Activated naive CD4-positive, alpha-beta T cell treated with anti-CD3 and anti-CD28 coated beads for 36 hours (primary cell): ENCODE measurements around the gene PLCB4. TPM values are rescaled to one million over a fixed set of nuclear protein-coding genes. Genes with fewer than 3 reads are reported as not detected.

Experiments
- CTCF ChIA-PET: fragments of 350-600 bp; sonication (Branson Sonifier 250); formaldehyde crosslinking; loops from one replicate; lab custom pipeline; 2021; ENCODE audit warnings: antibody characterized with exemption; lab: Charles Lee
- DNase-seq: peaks from one replicate; pipeline ENCODE4 v3.0.0-alpha.2; 2020
- H3K27ac Mint-ChIP-seq: one replicate; pipeline ENCODE4 v1.8.0; 2021; ENCODE audit warnings: mild to moderate bottlenecking, mixed read lengths
- H3K27me3 Mint-ChIP-seq: one replicate; pipeline ENCODE4 v1.8.0; 2021; ENCODE audit warnings: low read depth, mixed read lengths
- H3K36me3 Mint-ChIP-seq: one replicate; pipeline ENCODE4 v1.8.0; 2021; ENCODE audit warnings: low read depth, mixed read lengths
- H3K4me1 Mint-ChIP-seq: one replicate; pipeline ENCODE4 v1.8.0; 2021; ENCODE audit warnings: low read depth, mixed read lengths
- H3K4me3 Mint-ChIP-seq: one replicate; pipeline ENCODE4 v1.8.0; 2021; ENCODE audit warnings: mild to moderate bottlenecking, moderate library complexity, mixed read lengths
- H3K9me3 Mint-ChIP-seq: one replicate; pipeline ENCODE4 v1.8.0; 2021; ENCODE audit warnings: mixed read lengths
- intact Hi-C: fragments of 100-400 bp; cut with micrococcal nuclease; formaldehyde crosslinking; loops from one replicate; pipeline ENCODE4 v1.15.1; 2023
- total RNA-seq, 2 experiments: library from RNA; stranded (reverse); gene quantifications; one replicate each; pipeline ENCODE4 v1.2.3, GENCODE V29; 2021

The PLCB4 gene
- total RNA-seq, 2 experiments from 2014 or later: not detected

- CTCF ChIA-PET: interaction anchor here (1.4 kb wide), 1 partner anchor 463 kb away, joined by 3 read pairs; no protein-coding TSS in a partner anchor
- Mint-ChIP-seq H3K36me3 (no peaks in the 10 kb centered on the region), H3K27me3 (peaks cover 65% of the 10 kb centered on the region), H3K27ac (no peak overlapping the region), H3K4me3 (no peak overlapping the region), H3K9me3 (no peaks in the 10 kb centered on the region), H3K4me1 (no peaks in the 10 kb centered on the region)
- intact Hi-C loops: no loop called here
- no peak for DNase-seq
These were observed 446.3 kb downstream of the PLCB4 start for GRCh38 chr20:9515214-9515585.

GRCh38 chr20:9515741-9516233, 446.9 kb downstream of the PLCB4 start:
- Mint-ChIP-seq H3K9me3 (no peaks in the 10 kb centered on the region), H3K27ac (no peak overlapping the region), H3K36me3 (no peaks in the 10 kb centered on the region), H3K4me1 (no peaks in the 10 kb centered on the region), H3K4me3 (no peak overlapping the region), H3K27me3 (peaks cover 68% of the 10 kb centered on the region)
- intact Hi-C loops: no loop called here
- CTCF ChIA-PET: no interaction called here
- no peak for DNase-seq

- H3K4me1 Mint-ChIP-seq: no peaks in the 10 kb centered on the region
- CTCF ChIA-PET: no interaction called here
- intact Hi-C loops: no loop called here
- no peak overlapping the region for H3K27ac Mint-ChIP-seq
- DNase-seq: no peak
- no peaks in the 10 kb centered on the region for H3K9me3 Mint-ChIP-seq
- peaks cover 67% of the 10 kb centered on the region for H3K27me3 Mint-ChIP-seq
- no peak overlapping the region for H3K4me3 Mint-ChIP-seq
- no peaks in the 10 kb centered on the region for H3K36me3 Mint-ChIP-seq
These were observed 447.5 kb downstream of the PLCB4 start for GRCh38 chr20:9516234-9516871.

GRCh38 chr20:9517297-9518162, 448.6 kb downstream of the PLCB4 start:
- Mint-ChIP-seq H3K4me1 (no peaks in the 10 kb centered on the region), H3K27me3 (peaks cover 65% of the 10 kb centered on the region), H3K36me3 (no peaks in the 10 kb centered on the region), H3K9me3 (no peaks in the 10 kb centered on the region), H3K27ac (no peak overlapping the region), H3K4me3 (no peak overlapping the region)
- CTCF ChIA-PET: no interaction called here
- DNase-seq: no peak
- intact Hi-C loops: no loop called here

GRCh38 chr20:9518576-9519175, 449.8 kb downstream of the PLCB4 start:
- CTCF ChIA-PET: no interaction called here
- no peaks in the 10 kb centered on the region for H3K9me3 Mint-ChIP-seq
- H3K4me3 Mint-ChIP-seq: no peak overlapping the region
- H3K36me3 Mint-ChIP-seq: no peaks in the 10 kb centered on the region
- peaks cover 59% of the 10 kb centered on the region for H3K27me3 Mint-ChIP-seq
- no peak overlapping the region for H3K27ac Mint-ChIP-seq
- no peak for DNase-seq
- intact Hi-C loops: no loop called here
- H3K4me1 Mint-ChIP-seq: no peaks in the 10 kb centered on the region

- H3K27ac Mint-ChIP-seq: no peak overlapping the region
These were observed 451.2 kb downstream of the PLCB4 start for GRCh38 chr20:9520086-9520485.

GRCh38 chr20:9523636-9524035, 454.7 kb downstream of the PLCB4 start:
- H3K27ac Mint-ChIP-seq: no peak overlapping the region
- H3K27me3 Mint-ChIP-seq: peaks cover 15% of the 10 kb centered on the region
- CTCF ChIA-PET: interaction anchor here (0.7 kb wide), 1 partner anchor 46 kb away, joined by 3 read pairs; no protein-coding TSS in a partner anchor
- H3K4me3 Mint-ChIP-seq: no peak overlapping the region
- no peak for DNase-seq
- H3K9me3 Mint-ChIP-seq: no peaks in the 10 kb centered on the region
- H3K4me1 Mint-ChIP-seq: no peaks in the 10 kb centered on the region
- intact Hi-C loops: no loop called here
- no peaks in the 10 kb centered on the region for H3K36me3 Mint-ChIP-seq

More at GRCh38 chr20:9520086-9520485, 451.2 kb downstream of the PLCB4 start:
- no peaks in the 10 kb centered on the region for H3K36me3 Mint-ChIP-seq
- H3K9me3 Mint-ChIP-seq: no peaks in the 10 kb centered on the region
- no peak for DNase-seq
- intact Hi-C loops: no loop called here
- no peaks in the 10 kb centered on the region for H3K4me1 Mint-ChIP-seq
- CTCF ChIA-PET: no interaction called here
- peaks cover 45% of the 10 kb centered on the region for H3K27me3 Mint-ChIP-seq
- H3K4me3 Mint-ChIP-seq: no peak overlapping the region
